GM12872 (cell line): ENCODE results near the gene FYB1.

Experiments
- CTCF ChIP-seq: IDR thresholded peaks from 3 replicates; pipeline ENCODE4 v1.5.1; 2011; ENCODE audit warnings: low read depth, mild to moderate bottlenecking, low read length, moderate library complexity; ENCODE audit not compliant: insufficient read depth

The FYB1 gene

GRCh38 chr5:39187831-39188731 is 31.3 kb downstream of the FYB1 start:
- TF ChIP-seq CTCF: no peak

- no peak for TF ChIP-seq CTCF
These were observed 32.4 kb downstream of the FYB1 start for GRCh38 chr5:39186722-39187539.

GRCh38 chr5:39186289-39186688 is 33.1 kb downstream of the FYB1 start:
- TF ChIP-seq CTCF: no peak

- no peak for TF ChIP-seq CTCF
These were observed 33.6 kb downstream of the FYB1 start for GRCh38 chr5:39185761-39186160.

- TF ChIP-seq CTCF: no peak
These were observed 40.5 kb downstream of the FYB1 start for GRCh38 chr5:39178861-39179260.

- TF ChIP-seq CTCF: no peak
These were observed 41.2 kb downstream of the FYB1 start for GRCh38 chr5:39178171-39178570.

- no peak for TF ChIP-seq CTCF
These were observed 41.8 kb downstream of the FYB1 start for GRCh38 chr5:39177631-39177964.
